ENCODE data around the gene UBXN10. TPM values are rescaled to one million over a fixed set of nuclear protein-coding genes. Genes with fewer than 3 reads are reported as not detected.

Gene UBXN10
- total and polyA plus RNA-seq, 2 of the 13 experiments (the other 11 are each of a cell fraction or from before 2014, with no cell fraction given): 0.04 to 0.05 TPM

GRCh38 chr1:20164694-20165202, 21.1 kb upstream of the UBXN10 start:
- ATAC-seq (no peak), DNase-seq (ENCODE audit: low spot score) (no peak), FAIRE-seq (no peak)
- H3K9me3 ChIP-seq (ENCODE audit: low read length): peaks cover 18% of the 10 kb centered on the region
- H3K36me3 ChIP-seq (replicated peaks in 1 of 2; ENCODE audit: control insufficient read depth in 1 of 2, insufficient read depth in 2 of 2, low read length in 2 of 2): no peaks in the 10 kb centered on the region
- no TSS peak for BruUV-seq (replicated peaks)
- H4K20me1 ChIP-seq (ENCODE audit: insufficient read depth, low read length): no peaks in the 10 kb centered on the region
- POLR2A ChIA-PET: no interaction called here
- no peak overlapping the region for H3K27ac ChIP-seq (ENCODE audit: extremely low read length, insufficient read depth, low read length)
- in situ Hi-C loops (cut with HindIII; ENCODE audit: extremely low pct_ligation_motif_present, low pct_unique_long_range_greater_than_20kb) (no loop called here), intact Hi-C loops (cut with micrococcal nuclease; ENCODE audit: unreplicated experiment) (no loop called here)
- no peak overlapping the region for H2AFZ ChIP-seq (ENCODE audit: low read length)
- no peaks in the 10 kb centered on the region for H3K4me1 ChIP-seq (ENCODE audit: insufficient read depth, low read length)
- no peak overlapping the region for H3K4me2 ChIP-seq (ENCODE audit: low read depth, low read length)
- TF ChIP-seq ZNF224 (CRISPR knock-in tag; IDR thresholded peaks at IDR 0.05): no peak
- no peak for TF ChIP-seq SPEN (CRISPR knock-in tag; IDR thresholded peaks at IDR 0.05; ENCODE audit: low read depth)
- TF ChIP-seq, protein P1, sequence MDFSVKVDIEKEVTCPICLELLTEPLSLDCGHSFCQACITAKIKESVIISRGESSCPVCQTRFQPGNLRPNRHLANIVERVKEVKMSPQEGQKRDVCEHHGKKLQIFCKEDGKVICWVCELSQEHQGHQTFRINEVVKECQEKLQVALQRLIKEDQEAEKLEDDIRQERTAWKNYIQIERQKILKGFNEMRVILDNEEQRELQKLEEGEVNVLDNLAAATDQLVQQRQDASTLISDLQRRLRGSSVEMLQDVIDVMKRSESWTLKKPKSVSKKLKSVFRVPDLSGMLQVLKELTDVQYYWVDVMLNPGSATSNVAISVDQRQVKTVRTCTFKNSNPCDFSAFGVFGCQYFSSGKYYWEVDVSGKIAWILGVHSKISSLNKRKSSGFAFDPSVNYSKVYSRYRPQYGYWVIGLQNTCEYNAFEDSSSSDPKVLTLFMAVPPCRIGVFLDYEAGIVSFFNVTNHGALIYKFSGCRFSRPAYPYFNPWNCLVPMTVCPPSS (IDR thresholded peaks at IDR 0.05): no peak
- no peak for TF ChIP-seq ZNF496 (CRISPR knock-in tag; IDR thresholded peaks at IDR 0.05; ENCODE audit: insufficient replicate concordance)
- no peak for TF ChIP-seq U2AF2 (IDR thresholded peaks at IDR 0.05; ENCODE audit: low read depth, low read length)
- 48% methylated on average over 15 of the region's 15 CpGs for WGBS (ENCODE audit: low lambda C conversion rate)
- H3K27me3 ChIP-seq (ENCODE audit: control insufficient read depth in 1 of 2, insufficient read depth in 2 of 2, low read length in 2 of 2): peaks cover 2 to 31% of the 10 kb centered on the region in 2 experiments; a peak in 3 of 5 replicates
- H3K4me3 ChIP-seq (replicated peaks in 1 of 3; ENCODE audit: insufficient read depth in 1 of 3, low read depth in 2 of 3, low read length in 3 of 3): no peak overlapping the region
- CTCF ChIA-PET (ENCODE audit: low intra/inter-chr PET ratio, low total read pairs): no interaction called here
- H3K9ac ChIP-seq (ENCODE audit: insufficient read depth, low read depth, low read length): no peak overlapping the region
- H3K79me2 ChIP-seq (ENCODE audit: insufficient read depth, low read length): no peaks in the 10 kb centered on the region

GRCh38 chr1:20165522-20165951, 20.4 kb upstream of the UBXN10 start:
- intact Hi-C loops (cut with micrococcal nuclease; ENCODE audit: unreplicated experiment) (no loop called here), in situ Hi-C loops (cut with HindIII; ENCODE audit: extremely low pct_ligation_motif_present, low pct_unique_long_range_greater_than_20kb) (no loop called here)
- no peaks in the 10 kb centered on the region for H3K79me2 ChIP-seq (ENCODE audit: insufficient read depth, low read length)
- H2AFZ ChIP-seq (ENCODE audit: low read length): no peak overlapping the region
- ChIA-PET CTCF (ENCODE audit: low intra/inter-chr PET ratio, low total read pairs) (no interaction called here), POLR2A (no interaction called here)
- no peak overlapping the region for H3K4me2 ChIP-seq (ENCODE audit: low read depth, low read length)
- H3K27ac ChIP-seq (ENCODE audit: extremely low read length, insufficient read depth, low read length): no peak overlapping the region
- FAIRE-seq (peak; percentile 15), DNase-seq (ENCODE audit: low spot score) (peak; percentile 35), ATAC-seq (peak; percentile 71)
- H3K9me3 ChIP-seq (ENCODE audit: low read length): peaks cover 10% of the 10 kb centered on the region
- H3K4me1 ChIP-seq (ENCODE audit: insufficient read depth, low read length): no peaks in the 10 kb centered on the region
- 26% methylated on average over 4 of the region's 16 CpGs for WGBS (ENCODE audit: low lambda C conversion rate)
- no peak overlapping the region for H3K4me3 ChIP-seq (replicated peaks in 1 of 3; ENCODE audit: insufficient read depth in 1 of 3, low read depth in 2 of 3, low read length in 3 of 3)
- H3K27me3 ChIP-seq (ENCODE audit: control insufficient read depth in 1 of 2, insufficient read depth in 2 of 2, low read length in 2 of 2): peaks cover 2 to 31% of the 10 kb centered on the region in 2 experiments; a peak in 3 of 5 replicates
- H4K20me1 ChIP-seq (ENCODE audit: insufficient read depth, low read length): no peaks in the 10 kb centered on the region
- BruUV-seq (replicated peaks): no TSS peak
- no peaks in the 10 kb centered on the region for H3K36me3 ChIP-seq (replicated peaks in 1 of 2; ENCODE audit: control insufficient read depth in 1 of 2, insufficient read depth in 2 of 2, low read length in 2 of 2)
- H3K9ac ChIP-seq (ENCODE audit: insufficient read depth, low read depth, low read length): no peak overlapping the region
- TF ChIP-seq STAG1 (CRISPR knock-in tag; IDR thresholded peaks at IDR 0.05) (peak; percentile 44; the same call in 1 of the 2 replicates), MNT (IDR thresholded peaks at IDR 0.05) (peak; percentile 82), CTCF (CRISPR knock-in tag; IDR thresholded peaks at IDR 0.05) (peak; percentile 57), FOXA1 (IDR thresholded peaks at IDR 0.05) (no peak), FOXA1 (CRISPR knock-in tag; IDR thresholded peaks at IDR 0.05) (peak; percentile 57), ZMYM4 (CRISPR knock-in tag; IDR thresholded peaks at IDR 0.05) (no peak), MLX (CRISPR knock-in tag; IDR thresholded peaks at IDR 0.05) (no peak)
